NB4 (cell line): ENCODE results near the gene DENND1A.

ENCODE experiments used
- MYC ChIP-seq: IDR thresholded peaks from 2 replicates; pipeline ENCODE4 v1.6.1; 2011; ENCODE audit warnings: low read depth, low read length
- POLR2A ChIP-seq: IDR thresholded peaks from 2 replicates; pipeline ENCODE4 v1.6.1; 2011; ENCODE audit warnings: mild to moderate bottlenecking; ENCODE audit not compliant: insufficient read length; ENCODE audit errors: extremely low read depth
- TF ChIP-seq, protein P1 (sequence below): IDR thresholded peaks from 2 replicates; pipeline ENCODE4 v1.6.1; 2011; ENCODE audit warnings: low read depth, low read length
- TF ChIP-seq, protein P2 (sequence below): IDR thresholded peaks from one replicate; pipeline ENCODE4 v1.5.1; 2012; ENCODE audit warnings: low read depth, low read length

DNA sequence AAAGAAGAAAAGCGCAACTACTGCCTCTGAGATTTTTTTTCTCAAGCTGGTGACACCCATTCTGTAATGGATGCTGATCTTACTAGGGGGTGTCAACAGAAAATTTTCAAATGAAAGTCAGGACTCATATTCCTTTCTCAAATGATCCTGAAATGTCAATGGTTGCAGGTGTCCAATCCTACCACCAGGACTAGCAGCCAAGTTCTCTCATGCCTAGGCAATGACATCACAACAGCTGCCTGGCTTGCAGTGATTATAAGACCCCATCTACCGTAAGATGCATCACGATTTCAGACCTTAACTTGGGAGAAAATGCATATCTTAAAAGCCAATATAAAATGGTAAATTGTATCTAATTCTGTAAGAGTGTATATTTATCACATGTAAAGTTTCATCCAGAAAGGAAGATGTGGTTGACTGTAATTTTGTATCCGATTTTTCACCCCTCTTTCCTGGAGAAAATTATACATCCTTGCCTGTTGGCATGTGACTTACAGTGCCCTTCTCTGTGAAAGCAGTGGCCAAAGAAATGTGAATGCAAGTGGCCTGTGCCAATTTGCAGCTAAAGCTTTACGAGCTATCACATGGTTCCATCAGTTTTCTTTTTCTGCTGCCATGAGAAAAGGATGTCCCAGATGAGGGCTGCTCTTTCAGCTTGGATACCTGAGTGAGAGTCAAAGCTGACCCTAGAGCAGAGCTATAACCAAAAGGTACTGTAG, 104.4 kb downstream of the DENND1A start:
- TF ChIP-seq, protein P1, sequence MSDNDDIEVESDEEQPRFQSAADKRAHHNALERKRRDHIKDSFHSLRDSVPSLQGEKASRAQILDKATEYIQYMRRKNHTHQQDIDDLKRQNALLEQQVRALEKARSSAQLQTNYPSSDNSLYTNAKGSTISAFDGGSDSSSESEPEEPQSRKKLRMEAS, result no peak
- TF ChIP-seq, protein P2, sequence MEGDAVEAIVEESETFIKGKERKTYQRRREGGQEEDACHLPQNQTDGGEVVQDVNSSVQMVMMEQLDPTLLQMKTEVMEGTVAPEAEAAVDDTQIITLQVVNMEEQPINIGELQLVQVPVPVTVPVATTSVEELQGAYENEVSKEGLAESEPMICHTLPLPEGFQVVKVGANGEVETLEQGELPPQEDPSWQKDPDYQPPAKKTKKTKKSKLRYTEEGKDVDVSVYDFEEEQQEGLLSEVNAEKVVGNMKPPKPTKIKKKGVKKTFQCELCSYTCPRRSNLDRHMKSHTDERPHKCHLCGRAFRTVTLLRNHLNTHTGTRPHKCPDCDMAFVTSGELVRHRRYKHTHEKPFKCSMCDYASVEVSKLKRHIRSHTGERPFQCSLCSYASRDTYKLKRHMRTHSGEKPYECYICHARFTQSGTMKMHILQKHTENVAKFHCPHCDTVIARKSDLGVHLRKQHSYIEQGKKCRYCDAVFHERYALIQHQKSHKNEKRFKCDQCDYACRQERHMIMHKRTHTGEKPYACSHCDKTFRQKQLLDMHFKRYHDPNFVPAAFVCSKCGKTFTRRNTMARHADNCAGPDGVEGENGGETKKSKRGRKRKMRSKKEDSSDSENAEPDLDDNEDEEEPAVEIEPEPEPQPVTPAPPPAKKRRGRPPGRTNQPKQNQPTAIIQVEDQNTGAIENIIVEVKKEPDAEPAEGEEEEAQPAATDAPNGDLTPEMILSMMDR, result no peak
- TF ChIP-seq POLR2A (no peak), MYC (no peak)
